Neural crest cell (in vitro differentiated cells): Measurements from ENCODE around the gene PSMB3. TPM values are rescaled to one million over a fixed set of nuclear protein-coding genes. Genes with fewer than 3 reads are reported as not detected.

Source experiments
- DNase-seq: peaks from one replicate; pipeline ENCODE4 v3.0.0; 2021; ENCODE audit warnings: low read depth, mixed read lengths, low spot score
- H3K27ac Mint-ChIP-seq: one replicate; pipeline ENCODE4 v1.8.0; 2021; ENCODE audit warnings: mild to moderate bottlenecking, mixed read lengths; ENCODE audit not compliant: unreplicated experiment
- H3K27me3 Mint-ChIP-seq: 2 replicates; pipeline ENCODE4 v1.8.0; 2021; ENCODE audit warnings: low read depth, mild to moderate bottlenecking, mixed read lengths
- H3K36me3 Mint-ChIP-seq: 2 replicates; pipeline ENCODE4 v1.8.0; 2021; ENCODE audit warnings: low read depth, mild to moderate bottlenecking, mixed read lengths
- H3K4me1 Mint-ChIP-seq: 2 replicates; pipeline ENCODE4 v1.8.0; 2021; ENCODE audit warnings: mixed read lengths
- H3K4me3 Mint-ChIP-seq: one replicate; pipeline ENCODE4 v1.8.0; 2021; ENCODE audit warnings: mild to moderate bottlenecking, mixed read lengths
- H3K9me3 Mint-ChIP-seq: 2 replicates; pipeline ENCODE4 v1.8.0; 2021; ENCODE audit warnings: mixed read lengths
- total RNA-seq: library from RNA; stranded (reverse); gene quantifications from 2 replicates; pipeline ENCODE4 v1.2.1, GENCODE V29; 2021
- TF ChIP-seq, protein P1 (sequence below): fragments of 200-600 bp; sonication (generic); conservative IDR thresholded peaks from 2 replicates; pipeline ENCODE4 v1.5.0; 2021; ENCODE audit warnings: antibody characterized with exemption, mild to moderate bottlenecking

PSMB3 gene
- total RNA-seq, 1 donor from 2014 or later: 193 TPM

DNA sequence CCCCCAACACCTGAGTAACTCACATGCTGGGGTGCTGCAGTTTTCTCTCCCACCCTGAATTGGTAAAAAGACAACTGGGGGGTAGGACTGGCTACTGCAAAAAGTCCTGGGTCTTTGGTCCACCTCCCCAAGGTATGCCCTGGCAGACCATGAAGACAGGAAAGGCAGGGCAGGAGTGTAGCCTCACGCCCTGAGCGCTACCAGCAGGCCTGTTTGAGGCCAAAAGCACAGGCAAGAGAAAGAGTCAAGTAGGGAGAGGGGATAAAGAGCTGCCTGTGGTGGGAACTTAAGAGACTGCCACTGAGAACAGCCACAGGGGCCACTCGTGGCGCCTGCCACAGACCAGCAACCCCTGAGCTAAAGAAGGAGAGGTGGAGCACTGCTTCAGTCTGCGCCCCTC, 13.8 kb downstream of the PSMB3 start:
- no peak for DNase-seq
- Mint-ChIP-seq H3K27ac (no peak overlapping the region), H3K9me3 (no peaks in the 10 kb centered on the region), H3K4me3 (no peak overlapping the region), H3K36me3 (peaks cover 6% of the 10 kb centered on the region), H3K4me1 (peaks cover 14% of the 10 kb centered on the region), H3K27me3 (no peaks in the 10 kb centered on the region)
- TF ChIP-seq, protein P1, sequence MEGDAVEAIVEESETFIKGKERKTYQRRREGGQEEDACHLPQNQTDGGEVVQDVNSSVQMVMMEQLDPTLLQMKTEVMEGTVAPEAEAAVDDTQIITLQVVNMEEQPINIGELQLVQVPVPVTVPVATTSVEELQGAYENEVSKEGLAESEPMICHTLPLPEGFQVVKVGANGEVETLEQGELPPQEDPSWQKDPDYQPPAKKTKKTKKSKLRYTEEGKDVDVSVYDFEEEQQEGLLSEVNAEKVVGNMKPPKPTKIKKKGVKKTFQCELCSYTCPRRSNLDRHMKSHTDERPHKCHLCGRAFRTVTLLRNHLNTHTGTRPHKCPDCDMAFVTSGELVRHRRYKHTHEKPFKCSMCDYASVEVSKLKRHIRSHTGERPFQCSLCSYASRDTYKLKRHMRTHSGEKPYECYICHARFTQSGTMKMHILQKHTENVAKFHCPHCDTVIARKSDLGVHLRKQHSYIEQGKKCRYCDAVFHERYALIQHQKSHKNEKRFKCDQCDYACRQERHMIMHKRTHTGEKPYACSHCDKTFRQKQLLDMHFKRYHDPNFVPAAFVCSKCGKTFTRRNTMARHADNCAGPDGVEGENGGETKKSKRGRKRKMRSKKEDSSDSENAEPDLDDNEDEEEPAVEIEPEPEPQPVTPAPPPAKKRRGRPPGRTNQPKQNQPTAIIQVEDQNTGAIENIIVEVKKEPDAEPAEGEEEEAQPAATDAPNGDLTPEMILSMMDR: no peak

GRCh38 chr17:38768417-38768816, 15.9 kb downstream of the PSMB3 start:
- Mint-ChIP-seq H3K4me1 (peaks cover 14% of the 10 kb centered on the region), H3K9me3 (no peaks in the 10 kb centered on the region), H3K4me3 (no peak overlapping the region), H3K36me3 (peaks cover 8% of the 10 kb centered on the region), H3K27me3 (no peaks in the 10 kb centered on the region), H3K27ac (no peak overlapping the region)
- DNase-seq: no peak
- TF ChIP-seq, protein P1: no peak

DNA sequence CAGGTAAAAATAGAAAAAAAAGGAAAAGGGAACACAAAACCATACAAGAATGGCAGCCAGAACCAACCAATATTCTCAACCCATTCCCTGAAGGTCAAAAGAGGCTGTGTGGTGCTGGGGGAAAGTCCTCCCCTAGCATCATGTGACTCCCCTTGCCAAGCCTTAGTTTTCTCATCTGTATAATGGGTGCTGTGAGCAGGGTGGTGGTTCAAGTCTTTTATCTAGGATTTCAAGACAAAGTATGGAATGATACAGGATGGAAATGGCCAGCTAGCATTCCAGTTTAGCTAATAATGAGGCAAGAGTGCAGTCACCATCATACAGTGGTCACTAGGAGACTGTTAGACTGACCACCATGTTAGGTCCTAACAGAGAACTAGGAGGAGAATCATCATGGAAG, 20.7 kb downstream of the PSMB3 start:
- DNase-seq: no peak
- Mint-ChIP-seq H3K27ac (no peak overlapping the region), H3K4me3 (no peak overlapping the region), H3K4me1 (no peaks in the 10 kb centered on the region), H3K9me3 (no peaks in the 10 kb centered on the region), H3K36me3 (peaks cover 17% of the 10 kb centered on the region), H3K27me3 (no peaks in the 10 kb centered on the region)
- TF ChIP-seq, protein P1: no peak

- Mint-ChIP-seq H3K9me3 (no peaks in the 10 kb centered on the region), H3K4me1 (no peaks in the 10 kb centered on the region), H3K27me3 (no peaks in the 10 kb centered on the region), H3K27ac (no peak overlapping the region), H3K4me3 (no peak overlapping the region), H3K36me3 (peaks cover 15% of the 10 kb centered on the region)
- TF ChIP-seq, protein P1: no peak
- DNase-seq: no peak
Measured at GRCh38 chr17:38777641-38778250, 25.2 kb downstream of the PSMB3 start.

DNA sequence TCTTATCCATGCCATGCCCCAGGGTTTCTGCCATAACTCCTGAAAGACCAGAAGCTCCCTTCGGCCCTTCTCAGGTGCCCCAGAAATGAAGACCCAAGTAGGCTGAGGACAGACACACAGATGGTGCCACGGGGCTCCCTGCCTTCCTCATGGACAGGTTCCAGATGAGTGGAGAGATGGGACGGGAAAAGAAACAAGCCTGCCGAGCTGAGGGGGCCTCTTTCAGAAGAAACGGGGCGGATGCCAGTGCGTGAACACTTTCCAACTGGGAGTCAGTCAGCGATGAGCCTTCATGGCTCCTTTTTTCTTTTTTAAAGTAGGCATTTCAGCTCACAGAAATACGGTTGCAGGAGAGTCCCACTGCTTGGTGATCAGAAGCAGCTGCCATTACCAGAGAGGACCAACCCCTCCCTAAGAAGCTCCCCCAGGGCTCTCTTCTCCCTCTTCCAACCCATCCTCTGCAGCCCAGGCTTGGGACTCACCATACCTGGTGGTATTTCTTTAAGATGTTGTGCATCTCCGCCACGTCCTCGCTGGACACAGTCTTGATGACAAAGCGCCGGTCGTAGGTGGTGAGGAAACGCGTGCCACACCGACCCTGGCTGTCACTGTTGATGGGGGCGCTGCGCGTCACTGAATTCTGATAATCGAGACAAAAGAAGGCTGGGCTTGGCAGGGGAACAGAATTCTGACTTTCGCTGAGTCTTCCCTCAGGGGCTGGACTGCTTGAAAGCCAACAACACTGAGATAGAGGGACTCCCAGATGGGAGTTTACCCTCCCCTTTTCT, 27.6 kb downstream of the PSMB3 start:
- DNase-seq: no peak
- H3K27ac Mint-ChIP-seq: no peak overlapping the region

More for the DNA sequence above, 27.6 kb downstream of the PSMB3 start:
- H3K36me3 Mint-ChIP-seq: peaks cover 7% of the 10 kb centered on the region
- no peaks in the 10 kb centered on the region for H3K27me3 Mint-ChIP-seq
- TF ChIP-seq, protein P1: no peak
- no peak overlapping the region for H3K4me3 Mint-ChIP-seq
- H3K4me1 Mint-ChIP-seq: no peaks in the 10 kb centered on the region
- no peaks in the 10 kb centered on the region for H3K9me3 Mint-ChIP-seq
